Renal cortical epithelial cell (primary cell): ENCODE results near the gene CHD3. TPM values are rescaled to one million over a fixed set of nuclear protein-coding genes. Genes with fewer than 3 reads are reported as not detected.
"Not testable (repeated sequence)": the region's sequence is repeated elsewhere in the genome, so short reads cannot be mapped to it uniquely, and the experiment has no call there.

Experiments
- DNase-seq: peaks from one replicate; pipeline ENCODE4 v3.0.0-alpha.2; 2011; ENCODE audit warnings: low read depth
- total RNA-seq: library from RNA; depleted of rRNA; stranded (reverse); fragments of >200 nt; gene quantifications from 2 replicates; pipeline ENCODE4 v1.2.3, GENCODE V29; 2014

Gene CHD3
- total RNA-seq, 1 donor from 2014 or later: 192 TPM

GRCh38 chr17:7931709-7932482, 43.3 kb downstream of the CHD3 start, which contains the start of the genes CNTROB and TRAPPC1:
TSS of gene CNTROB (plus strand) at chr17:7932206. CDS start at chr17:7933080, 874 bp downstream.
TSS of gene TRAPPC1 (minus strand) at chr17:7931946. CDS start at chr17:7931829, 117 bp downstream.
- DNase-seq: peak; percentile 97

GRCh38 chr17:7932483-7932891, 43.9 kb downstream of the CHD3 start:
- peak; percentile 13 for DNase-seq

- peak; percentile 63 for DNase-seq
These were observed 44.4 kb downstream of the CHD3 start for GRCh38 chr17:7932949-7933348.

GRCh38 chr17:7935859-7936258, 47.3 kb downstream of the CHD3 start:
- DNase-seq: no peak

- DNase-seq: no peak
These were observed 51.4 kb downstream of the CHD3 start for GRCh38 chr17:7940034-7940433.

- DNase-seq: no peak
These were observed 52.2 kb downstream of the CHD3 start for GRCh38 chr17:7940743-7941142.

- no peak for DNase-seq
These were observed 54.7 kb downstream of the CHD3 start for GRCh38 chr17:7943291-7943690.

GRCh38 chr17:7944326-7944725, 55.7 kb downstream of the CHD3 start:
- no peak for DNase-seq

- DNase-seq: no peak
These were observed 57.1 kb downstream of the CHD3 start for GRCh38 chr17:7945651-7946050.

GRCh38 chr17:7946441-7946840, 57.9 kb downstream of the CHD3 start:
- no peak for DNase-seq

- no peak for DNase-seq
These were observed 59.1 kb downstream of the CHD3 start for GRCh38 chr17:7947651-7948050.

- no peak for DNase-seq
These were observed 62.0 kb downstream of the CHD3 start for GRCh38 chr17:7950578-7950977.

GRCh38 chr17:7951143-7951792, 62.7 kb downstream of the CHD3 start:
- DNase-seq: no peak

- DNase-seq: not testable (repeated sequence)
These were observed 64.7 kb downstream of the CHD3 start for GRCh38 chr17:7953266-7953665.

- no peak for DNase-seq
These were observed 67.0 kb downstream of the CHD3 start for GRCh38 chr17:7955414-7956227.

GRCh38 chr17:7956228-7956965, 67.8 kb downstream of the CHD3 start:
- no peak for DNase-seq

GRCh38 chr17:7959503-7960253, 71.1 kb downstream of the CHD3 start:
- DNase-seq: peak; percentile 26

GRCh38 chr17:7961421-7961820, 72.8 kb downstream of the CHD3 start:
- DNase-seq: no peak
